CD4-positive, alpha-beta T cell (primary cell): ENCODE measurements around the gene ELL3. TPM values are rescaled to one million over a fixed set of nuclear protein-coding genes. Genes with fewer than 3 reads are reported as not detected.

Experiments used
- ATAC-seq: fragments of 200-7000 bp; cut with Tn5 transposase; one replicate; pipeline ENCODE4 v1.10.0; 2022; ENCODE audit warnings: mild to moderate bottlenecking; ENCODE audit not compliant: poor library complexity
- CTCF ChIA-PET: fragments of 350-600 bp; sonication (Branson Sonifier 250); formaldehyde crosslinking; loops from one replicate; lab custom pipeline; 2021; ENCODE audit warnings: antibody characterized with exemption, inconsistent platforms; lab: Charles Lee
- POLR2A ChIA-PET: fragments of 350-600 bp; sonication (Branson Sonifier 250); formaldehyde crosslinking; loops from one replicate; lab custom pipeline; 2021; ENCODE audit warnings: antibody characterized with exemption, inconsistent platforms; lab: Charles Lee
- DNase-seq, 14 experiments: peaks; one replicate each; pipeline ENCODE4 v3.0.0-alpha.2; 2013 to 2020; ENCODE audit warnings: mixed read lengths in 2 of 14
- H3K27ac ChIP-seq, 2 donors: one replicate each; pipeline versions ENCODE4 v1.5.1 to v1.7.0; 2013; ENCODE audit warnings: low read length in 2 of 2, low read depth in 1 of 2, mild to moderate bottlenecking in 1 of 2
- H3K27me3 ChIP-seq, 2 experiments: 1 replicate in 1 of 2; 2 replicates in 1 of 2; pipeline versions ENCODE4 v1.6.1 to v1.7.0; 2013; ENCODE audit warnings: low read length in 2 of 2, control low read depth in 1 of 2, mild to moderate bottlenecking in 1 of 2, moderate library complexity in 1 of 2; ENCODE audit not compliant: insufficient read depth in 2 of 2, control insufficient read depth in 1 of 2
- H3K36me3 ChIP-seq: one replicate; pipeline ENCODE4 v1.6.1; 2013; ENCODE audit warnings: low read length, control low read depth; ENCODE audit not compliant: insufficient read depth
- H3K4me1 ChIP-seq: one replicate; pipeline ENCODE4 v1.6.1; 2013; ENCODE audit warnings: low read length, control low read depth; ENCODE audit not compliant: insufficient read depth
- H3K4me3 ChIP-seq: one replicate; pipeline ENCODE4 v1.5.1; 2013; ENCODE audit warnings: mild to moderate bottlenecking, low read length, moderate library complexity
- H3K9me3 ChIP-seq, 2 experiments: 1 replicate in 1 of 2; 2 replicates in 1 of 2; pipeline versions ENCODE4 v1.6.1 to v1.7.0; 2013; ENCODE audit warnings: low read length in 2 of 2, mild to moderate bottlenecking in 2 of 2, control low read depth in 1 of 2, moderate library complexity in 1 of 2; ENCODE audit not compliant: control insufficient read depth in 1 of 2, insufficient read depth in 1 of 2
- H3K27ac Mint-ChIP-seq: one replicate; pipeline ENCODE4 v1.8.0; 2020; ENCODE audit warnings: mixed read lengths
- H3K27me3 Mint-ChIP-seq: one replicate; pipeline ENCODE4 v1.8.0; 2021; ENCODE audit warnings: mixed read lengths
- H3K36me3 Mint-ChIP-seq: one replicate; pipeline ENCODE4 v1.8.0; 2021; ENCODE audit warnings: low read depth, mixed read lengths
- H3K4me1 Mint-ChIP-seq: one replicate; pipeline ENCODE4 v1.8.0; 2021; ENCODE audit warnings: low read depth, mixed read lengths
- H3K4me3 Mint-ChIP-seq: one replicate; pipeline ENCODE4 v1.8.0; 2020; ENCODE audit warnings: mild to moderate bottlenecking, mixed read lengths
- H3K9me3 Mint-ChIP-seq: one replicate; pipeline ENCODE4 v1.8.0; 2020; ENCODE audit warnings: mixed read lengths
- CTCF ChIP-seq: fragments of 200-600 bp; IDR thresholded peaks from one replicate; pipeline ENCODE4 v1.8.0; 2022; ENCODE audit warnings: antibody characterized with exemption, mild to moderate bottlenecking
- intact Hi-C, 2 experiments: fragments of 100-400 bp; cut with DNase I in 1 of 2; cut with micrococcal nuclease in 1 of 2; formaldehyde crosslinking; loops; one replicate each; pipeline versions ENCODE4 v1.15.1 to v1.9.0; 2023 to 2025; cut with DNase I, micrococcal nuclease
- total RNA-seq, 174 experiments: library from RNA in 2 of 174; stranded (reverse) in 2 of 174; gene quantifications; one replicate each; pipeline ENCODE4 v1.2.3 and lab custom pipeline; 2021 to 2026

Gene ELL3
- total RNA-seq, 2 experiments from 2014 or later = 1.1 to 2.3 TPM

- Mint-ChIP-seq H3K36me3 (peaks cover 99% of the 10 kb centered on the region), H3K27me3 (no peaks in the 10 kb centered on the region), H3K4me3 (no peak overlapping the region), H3K9me3 (no peaks in the 10 kb centered on the region), H3K27ac (peak overlapping the region; percentile 12), H3K4me1 (peaks cover 5% of the 10 kb centered on the region)
- Histone ChIP-seq H3K4me3 (no peak overlapping the region), H3K27ac (no peak overlapping the region), H3K27me3 (no peaks in the 10 kb centered on the region), H3K36me3 (peaks cover 84% of the 10 kb centered on the region), H3K9me3 (no peaks in the 10 kb centered on the region), H3K4me1 (no peaks in the 10 kb centered on the region)
- ATAC-seq (peak; percentile 89), DNase-seq (peak; percentile 35 to 79 (median 55))
- peak; percentile 79 for TF ChIP-seq CTCF
- intact Hi-C loops = no loop called here
- ChIA-PET POLR2A (interaction anchor here (1.7 kb wide), 1 partner anchor 20 kb away, joined by 6 read pairs; no protein-coding TSS in a partner anchor), CTCF (interaction anchor here (0.7 to 1.5 kb wide), 8 partner anchors 9 to 24 kb away, joined by 3 to 5 read pairs (median 4); no protein-coding TSS in a partner anchor)
These were observed 7.1 kb downstream of the ELL3 start for GRCh38 chr15:43769584-43770228.

GRCh38 chr15:43763819-43764446 lies 12.8 kb downstream of the ELL3 start:
- Histone ChIP-seq H3K27me3 (no peaks in the 10 kb centered on the region), H3K4me3 (no peak overlapping the region), H3K4me1 (no peaks in the 10 kb centered on the region), H3K36me3 (peaks cover 94% of the 10 kb centered on the region), H3K27ac (no peak overlapping the region), H3K9me3 (no peaks in the 10 kb centered on the region)
- Mint-ChIP-seq H3K36me3 (peaks cover 91% of the 10 kb centered on the region), H3K4me1 (peaks cover 4% of the 10 kb centered on the region), H3K9me3 (no peaks in the 10 kb centered on the region), H3K27me3 (no peaks in the 10 kb centered on the region), H3K27ac (no peak overlapping the region), H3K4me3 (no peak overlapping the region)
- TF ChIP-seq CTCF = no peak
- intact Hi-C loops = no loop called here
- DNase-seq (no peak), ATAC-seq (no peak)
- ChIA-PET CTCF (no interaction called here), POLR2A (no interaction called here)

- H3K27me3 Mint-ChIP-seq = no peaks in the 10 kb centered on the region
- ATAC-seq (no peak), DNase-seq (no peak)
- Histone ChIP-seq H3K4me3 (no peak overlapping the region), H3K36me3 (peaks cover 93% of the 10 kb centered on the region), H3K27ac (no peak overlapping the region), H3K4me1 (no peaks in the 10 kb centered on the region), H3K9me3 (no peaks in the 10 kb centered on the region), H3K27me3 (no peaks in the 10 kb centered on the region)
- H3K36me3 Mint-ChIP-seq = peaks cover 85% of the 10 kb centered on the region
- no peaks in the 10 kb centered on the region for H3K9me3 Mint-ChIP-seq
- POLR2A ChIA-PET = no interaction called here
- H3K4me1 Mint-ChIP-seq = peaks cover 4% of the 10 kb centered on the region
- TF ChIP-seq CTCF = no peak
- no peak overlapping the region for H3K4me3 Mint-ChIP-seq
- CTCF ChIA-PET = no interaction called here
- H3K27ac Mint-ChIP-seq = no peak overlapping the region
- intact Hi-C loops = no loop called here
These were observed 13.9 kb downstream of the ELL3 start for GRCh38 chr15:43762824-43763223.
